Activated T-cell treated with anti-CD3 and anti-CD28 coated beads, Interleukin-2, amount 50 U/mL, for 72 hours (primary cell): ENCODE measurements around the gene DPYD. TPM values are rescaled to one million over a fixed set of nuclear protein-coding genes. Genes with fewer than 3 reads are reported as not detected.

Experiments
- ATAC-seq, 2 donors: fragments of 150-1000 bp; cut with Tn5 transposase; replicated peaks in 1 of 2; 2 replicates each; pipeline ENCODE4 v1.10.0; 2021; ENCODE audit warnings: moderate library complexity in 2 of 2, mild to moderate bottlenecking in 1 of 2
- DNase-seq, 2 donors: peaks; one replicate each; pipeline ENCODE4 v3.0.0; 2021 to 2022; ENCODE audit warnings: mixed read lengths in 1 of 2
- H3K27ac Mint-ChIP-seq: one replicate; pipeline ENCODE4 v1.8.0; 2022; ENCODE audit warnings: mild to moderate bottlenecking, moderate library complexity, mixed read lengths
- H3K27me3 Mint-ChIP-seq: one replicate; pipeline ENCODE4 v1.8.0; 2022; ENCODE audit warnings: low read depth, mixed read lengths
- H3K36me3 Mint-ChIP-seq, 2 donors: one replicate each; pipeline ENCODE4 v1.8.0; 2022; ENCODE audit warnings: mixed read lengths in 2 of 2, mild to moderate bottlenecking in 1 of 2; ENCODE audit not compliant: insufficient read depth in 2 of 2
- H3K4me1 Mint-ChIP-seq: one replicate; pipeline ENCODE4 v1.8.0; 2022; ENCODE audit warnings: low read depth, mixed read lengths
- H3K4me3 Mint-ChIP-seq, 2 donors: one replicate each; pipeline ENCODE4 v1.8.0; 2022; ENCODE audit warnings: mild to moderate bottlenecking in 2 of 2, mixed read lengths in 2 of 2, moderate library complexity in 2 of 2
- H3K9me3 Mint-ChIP-seq, 2 donors: one replicate each; pipeline ENCODE4 v1.8.0; 2022; ENCODE audit warnings: mixed read lengths in 2 of 2
- total RNA-seq, 2 donors: library from RNA; stranded (reverse); gene quantifications; one replicate each; pipeline ENCODE4 v1.2.3, GENCODE V29; 2022

DPYD gene
- total RNA-seq, 2 donors from 2014 or later = 13.4 to 18.2 TPM

DNA sequence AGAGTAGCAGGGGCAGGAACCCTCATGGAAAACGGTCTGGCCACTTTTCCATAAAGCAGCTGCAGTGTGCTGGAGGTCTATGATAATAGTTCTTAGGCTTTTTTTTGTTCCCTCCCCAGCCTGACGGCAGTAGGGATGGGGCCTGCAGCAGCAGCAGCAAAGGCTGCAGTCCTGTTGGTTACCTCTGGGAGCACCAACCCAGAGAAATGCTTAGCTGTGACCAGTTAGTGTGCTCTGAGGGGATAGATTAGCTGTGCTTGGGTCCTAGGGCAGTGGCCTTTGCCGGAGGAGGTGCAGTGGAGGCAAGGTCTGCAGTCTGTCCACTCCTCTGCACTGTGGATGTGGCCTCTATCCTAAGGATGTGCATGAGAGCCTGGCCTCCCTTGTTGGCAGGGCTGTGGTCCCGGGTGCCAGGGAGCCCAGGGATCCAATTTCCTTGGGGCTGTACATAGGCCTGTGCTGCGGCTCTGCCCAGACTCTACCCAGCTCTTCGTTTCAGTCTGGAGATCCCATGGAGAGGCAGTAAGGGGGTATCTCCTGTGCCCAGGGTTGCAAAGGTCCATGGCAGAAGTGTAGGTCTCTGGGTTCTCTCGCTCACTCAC lies 876.6 kb downstream of the DPYD start:
- H3K27me3 Mint-ChIP-seq = peaks cover 6% of the 10 kb centered on the region
- no peaks in the 10 kb centered on the region for H3K36me3 Mint-ChIP-seq

DNA sequence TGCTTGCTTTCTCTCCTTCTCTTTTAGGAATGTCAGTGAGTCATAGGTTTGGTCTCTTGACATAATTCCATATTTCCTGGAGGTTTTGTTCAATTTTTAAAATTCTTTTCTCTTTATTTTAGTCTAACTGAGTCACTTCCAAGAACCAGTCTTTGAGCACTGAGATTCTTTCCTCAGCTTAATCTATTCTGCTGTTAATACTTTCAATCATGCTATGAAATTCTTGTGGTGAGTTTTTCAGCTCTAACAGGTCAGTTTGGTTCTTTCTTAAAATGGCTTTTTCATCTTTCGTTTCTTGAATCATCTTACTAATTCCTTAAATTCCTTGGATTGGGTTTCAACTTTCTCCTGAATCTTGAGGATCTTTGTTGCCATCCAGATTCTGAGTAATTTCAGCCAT lies 878.3 kb downstream of the DPYD start:
- ATAC-seq (no peak), DNase-seq (no peak)
- Mint-ChIP-seq H3K4me1 (no peaks in the 10 kb centered on the region), H3K4me3 (no peak overlapping the region), H3K27me3 (peaks cover 6% of the 10 kb centered on the region), H3K27ac (no peak overlapping the region), H3K36me3 (no peaks in the 10 kb centered on the region), H3K9me3 (peaks cover 2 to 7% of the 10 kb centered on the region in 2 donors)

More for the DNA sequence above, 876.6 kb downstream of the DPYD start:
- no peak overlapping the region for H3K27ac Mint-ChIP-seq
- ATAC-seq = no peak
- no peak overlapping the region for H3K4me3 Mint-ChIP-seq
- H3K4me1 Mint-ChIP-seq = no peaks in the 10 kb centered on the region
- no peak for DNase-seq
- H3K9me3 Mint-ChIP-seq = peaks cover 2 to 4% of the 10 kb centered on the region in 2 donors

DNA sequence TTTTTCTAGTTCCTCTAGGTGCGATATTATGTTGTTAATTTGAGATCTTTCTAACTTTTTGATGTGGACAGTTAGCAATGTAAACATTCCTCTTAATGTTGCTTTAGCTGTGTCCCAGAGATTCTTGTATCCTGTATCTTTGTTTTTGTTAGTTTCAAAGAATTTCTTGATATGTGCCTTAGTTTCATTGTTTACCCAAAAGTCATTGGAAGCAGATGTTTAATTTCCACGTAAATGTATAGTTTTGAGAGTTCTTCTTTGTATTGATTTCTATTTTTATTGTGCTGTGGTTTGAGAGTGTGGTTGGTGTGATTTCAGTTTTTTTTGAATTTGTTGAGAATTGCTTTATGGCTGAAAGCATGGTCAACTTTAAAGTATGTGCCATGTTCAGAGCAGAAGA lies 879.8 kb downstream of the DPYD start:
- Mint-ChIP-seq H3K36me3 (no peaks in the 10 kb centered on the region), H3K9me3 (peaks cover 2 to 7% of the 10 kb centered on the region in 2 donors), H3K27me3 (peaks cover 6% of the 10 kb centered on the region), H3K4me1 (no peaks in the 10 kb centered on the region), H3K4me3 (no peak overlapping the region), H3K27ac (peak overlapping the region; percentile 21)
- no peak for ATAC-seq
- no peak for DNase-seq

DNA sequence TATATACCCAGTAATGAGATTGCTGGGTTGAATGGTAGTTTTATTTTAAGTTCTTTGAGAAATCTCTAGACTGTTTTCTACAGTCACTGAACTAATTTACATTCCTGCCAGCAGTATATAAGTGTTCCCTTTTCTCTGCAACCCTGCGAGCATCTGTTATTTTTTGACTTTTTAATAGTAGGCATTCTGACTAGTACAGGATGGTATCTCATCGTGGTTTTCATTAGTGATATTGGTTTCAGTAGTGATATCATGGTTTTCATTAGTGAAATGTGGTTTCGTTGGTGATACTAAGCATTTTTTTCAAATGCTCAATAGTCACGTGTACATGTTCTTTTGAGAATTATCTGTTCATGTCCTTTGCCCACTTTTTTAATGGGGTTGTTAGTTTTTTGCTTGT lies 882.4 kb downstream of the DPYD start:
- H3K4me3 Mint-ChIP-seq = no peak overlapping the region
- H3K4me1 Mint-ChIP-seq = no peaks in the 10 kb centered on the region
- no peaks in the 10 kb centered on the region for H3K36me3 Mint-ChIP-seq
- H3K9me3 Mint-ChIP-seq = peaks cover 2 to 7% of the 10 kb centered on the region in 2 donors
- DNase-seq (no peak), ATAC-seq (no peak)
- H3K27ac Mint-ChIP-seq = no peak overlapping the region
- no peaks in the 10 kb centered on the region for H3K27me3 Mint-ChIP-seq

DNA sequence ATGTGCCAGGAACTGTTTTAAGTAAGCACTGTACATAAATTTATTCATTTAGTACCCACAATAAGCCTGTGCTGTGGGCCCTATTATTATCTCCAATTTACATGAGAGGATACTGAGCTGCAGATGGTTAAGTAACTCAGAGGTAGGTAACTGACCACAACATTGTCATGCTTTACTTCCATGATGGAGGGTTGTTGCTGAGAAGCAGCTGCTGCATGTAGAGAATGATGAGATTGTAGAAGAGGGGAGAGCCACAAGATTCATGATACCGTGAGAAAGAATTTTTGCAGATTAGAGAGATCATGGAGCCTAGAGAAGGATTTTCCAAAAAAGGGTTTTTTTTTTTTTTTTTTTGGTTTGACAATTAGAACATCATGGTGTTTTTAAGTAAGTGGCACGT lies 886.2 kb downstream of the DPYD start:
- peaks cover 2 to 3% of the 10 kb centered on the region in 2 donors for H3K9me3 Mint-ChIP-seq
- no peaks in the 10 kb centered on the region for H3K36me3 Mint-ChIP-seq
- peaks cover 6% of the 10 kb centered on the region for H3K27me3 Mint-ChIP-seq
- peak overlapping the region; percentile 26 for H3K27ac Mint-ChIP-seq
- ATAC-seq = no peak
- no peaks in the 10 kb centered on the region for H3K4me1 Mint-ChIP-seq
- H3K4me3 Mint-ChIP-seq = no peak overlapping the region
- DNase-seq = no peak

DNA sequence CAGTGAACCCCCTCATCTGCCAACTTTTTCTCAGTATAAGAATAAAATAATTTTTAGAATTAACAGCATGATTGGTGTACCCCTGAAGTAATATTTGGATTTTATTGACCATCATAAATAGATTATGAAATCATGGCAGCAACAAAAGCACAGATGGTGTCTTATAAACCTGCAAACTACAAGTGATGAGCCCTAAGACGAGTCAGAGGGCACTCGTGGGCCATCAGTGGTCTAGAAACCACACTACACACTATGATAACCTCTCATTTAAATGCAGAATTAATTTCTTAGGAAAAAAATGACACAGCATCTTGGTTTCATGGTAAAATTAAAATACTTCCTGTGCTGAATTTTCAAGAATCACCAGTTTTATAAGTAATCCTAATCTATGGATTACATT lies 886.9 kb downstream of the DPYD start:
- Mint-ChIP-seq H3K4me1 (no peaks in the 10 kb centered on the region), H3K36me3 (no peaks in the 10 kb centered on the region), H3K9me3 (peaks cover 2 to 4% of the 10 kb centered on the region in 2 donors), H3K27ac (no peak overlapping the region), H3K27me3 (peaks cover 6% of the 10 kb centered on the region), H3K4me3 (no peak overlapping the region)
- DNase-seq (no peak), ATAC-seq (no peak)
